Parathyroid adenoma (tissue), 2 donors: Measurements from ENCODE around the gene DBH.

Experiments used
- H2AFZ ChIP-seq: fragments of 300-600 bp; sonication (generic); one replicate; pipeline ENCODE4 v1.7.0; 2017; ENCODE audit warnings: antibody characterized with exemption, mild to moderate bottlenecking
- H3K27ac ChIP-seq: fragments of 300-600 bp; sonication (generic); one replicate; pipeline ENCODE4 v1.7.0; 2017
- H3K27me3 ChIP-seq: fragments of 300-600 bp; sonication (generic); one replicate; pipeline ENCODE4 v1.7.0; 2017; ENCODE audit warnings: low read length; ENCODE audit not compliant: control insufficient read depth, insufficient read depth
- H3K36me3 ChIP-seq: fragments of 300-600 bp; sonication (generic); one replicate; pipeline ENCODE4 v1.7.0; 2017; ENCODE audit warnings: low read length; ENCODE audit not compliant: control insufficient read depth, insufficient read depth
- H3K4me1 ChIP-seq: fragments of 300-600 bp; sonication (generic); one replicate; pipeline ENCODE4 v1.7.0; 2017; ENCODE audit warnings: control low read depth
- H3K4me2 ChIP-seq: fragments of 300-600 bp; sonication (generic); one replicate; pipeline ENCODE4 v1.7.0; 2017; ENCODE audit warnings: low read length
- H3K4me3 ChIP-seq: fragments of 300-600 bp; sonication (generic); one replicate; pipeline ENCODE4 v1.7.0; 2017; ENCODE audit warnings: low read depth, low read length
- H3K79me2 ChIP-seq: fragments of 300-600 bp; sonication (generic); one replicate; pipeline ENCODE4 v1.7.0; 2017; ENCODE audit warnings: control low read depth
- H3K9ac ChIP-seq: fragments of 300-600 bp; sonication (generic); one replicate; pipeline ENCODE4 v1.7.0; 2017; ENCODE audit warnings: mild to moderate bottlenecking
- H3K9me3 ChIP-seq: fragments of 300-600 bp; sonication (generic); one replicate; pipeline ENCODE4 v1.7.0; 2017; ENCODE audit warnings: low read length; ENCODE audit not compliant: control insufficient read depth
- TF ChIP-seq, protein P1 (sequence below): fragments of 300-600 bp; sonication (generic); IDR thresholded peaks from one replicate; pipeline ENCODE4 v1.7.0; 2017; ENCODE audit warnings: antibody characterized with exemption, mild to moderate bottlenecking
- donor health status: primary hyperparathyroidism.

Gene DBH

GRCh38 chr9:133666387-133666786 is 30.2 kb downstream of the DBH start:
- Histone ChIP-seq H2AFZ (no peak overlapping the region), H3K9me3 (no peaks in the 10 kb centered on the region), H3K9ac (no peak overlapping the region), H3K4me1 (no peaks in the 10 kb centered on the region), H3K4me3 (no peak overlapping the region), H3K36me3 (no peaks in the 10 kb centered on the region), H3K27ac (no peak overlapping the region), H3K4me2 (no peak overlapping the region), H3K27me3 (no peaks in the 10 kb centered on the region), H3K79me2 (no peaks in the 10 kb centered on the region)
- TF ChIP-seq, protein P1, sequence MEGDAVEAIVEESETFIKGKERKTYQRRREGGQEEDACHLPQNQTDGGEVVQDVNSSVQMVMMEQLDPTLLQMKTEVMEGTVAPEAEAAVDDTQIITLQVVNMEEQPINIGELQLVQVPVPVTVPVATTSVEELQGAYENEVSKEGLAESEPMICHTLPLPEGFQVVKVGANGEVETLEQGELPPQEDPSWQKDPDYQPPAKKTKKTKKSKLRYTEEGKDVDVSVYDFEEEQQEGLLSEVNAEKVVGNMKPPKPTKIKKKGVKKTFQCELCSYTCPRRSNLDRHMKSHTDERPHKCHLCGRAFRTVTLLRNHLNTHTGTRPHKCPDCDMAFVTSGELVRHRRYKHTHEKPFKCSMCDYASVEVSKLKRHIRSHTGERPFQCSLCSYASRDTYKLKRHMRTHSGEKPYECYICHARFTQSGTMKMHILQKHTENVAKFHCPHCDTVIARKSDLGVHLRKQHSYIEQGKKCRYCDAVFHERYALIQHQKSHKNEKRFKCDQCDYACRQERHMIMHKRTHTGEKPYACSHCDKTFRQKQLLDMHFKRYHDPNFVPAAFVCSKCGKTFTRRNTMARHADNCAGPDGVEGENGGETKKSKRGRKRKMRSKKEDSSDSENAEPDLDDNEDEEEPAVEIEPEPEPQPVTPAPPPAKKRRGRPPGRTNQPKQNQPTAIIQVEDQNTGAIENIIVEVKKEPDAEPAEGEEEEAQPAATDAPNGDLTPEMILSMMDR = no peak

- no peaks in the 10 kb centered on the region for H3K9me3 ChIP-seq
Measured at GRCh38 chr9:133666845-133667244, 30.7 kb downstream of the DBH start.

GRCh38 chr9:133667759-133668450 is 31.7 kb downstream of the DBH start:
- H3K4me2 ChIP-seq = no peak overlapping the region
- TF ChIP-seq, protein P1 = no peak
- no peaks in the 10 kb centered on the region for H3K79me2 ChIP-seq
- H3K27me3 ChIP-seq = no peaks in the 10 kb centered on the region
- H3K36me3 ChIP-seq = no peaks in the 10 kb centered on the region
- H3K9ac ChIP-seq = no peak overlapping the region
- H3K27ac ChIP-seq = no peak overlapping the region
- H3K9me3 ChIP-seq = no peaks in the 10 kb centered on the region
- H2AFZ ChIP-seq = no peak overlapping the region
- no peak overlapping the region for H3K4me3 ChIP-seq
- no peaks in the 10 kb centered on the region for H3K4me1 ChIP-seq

More at GRCh38 chr9:133666845-133667244, 30.7 kb downstream of the DBH start:
- no peak overlapping the region for H2AFZ ChIP-seq
- no peak overlapping the region for H3K27ac ChIP-seq
- TF ChIP-seq, protein P1 = no peak
- no peak overlapping the region for H3K9ac ChIP-seq
- H3K79me2 ChIP-seq = no peaks in the 10 kb centered on the region
- H3K4me2 ChIP-seq = no peak overlapping the region
- H3K27me3 ChIP-seq = no peaks in the 10 kb centered on the region
- H3K4me1 ChIP-seq = no peaks in the 10 kb centered on the region
- H3K4me3 ChIP-seq = no peak overlapping the region
- H3K36me3 ChIP-seq = no peaks in the 10 kb centered on the region

GRCh38 chr9:133669182-133669801 is 33.1 kb downstream of the DBH start:
- H3K9me3 ChIP-seq = no peaks in the 10 kb centered on the region
- no peaks in the 10 kb centered on the region for H3K36me3 ChIP-seq
- no peak overlapping the region for H3K27ac ChIP-seq
- H3K79me2 ChIP-seq = no peaks in the 10 kb centered on the region
- H3K4me1 ChIP-seq = no peaks in the 10 kb centered on the region
- H3K4me3 ChIP-seq = no peak overlapping the region
- no peaks in the 10 kb centered on the region for H3K27me3 ChIP-seq
- H3K4me2 ChIP-seq = no peak overlapping the region
- TF ChIP-seq, protein P1 = no peak
- H3K9ac ChIP-seq = no peak overlapping the region
- H2AFZ ChIP-seq = no peak overlapping the region

- H3K4me3 ChIP-seq = no peak overlapping the region
- H3K27ac ChIP-seq = no peak overlapping the region
- no peaks in the 10 kb centered on the region for H3K27me3 ChIP-seq
- H3K79me2 ChIP-seq = no peaks in the 10 kb centered on the region
- H3K4me1 ChIP-seq = no peaks in the 10 kb centered on the region
- no peak overlapping the region for H3K9ac ChIP-seq
- TF ChIP-seq, protein P1 = no peak
- no peaks in the 10 kb centered on the region for H3K9me3 ChIP-seq
- no peak overlapping the region for H3K4me2 ChIP-seq
- H3K36me3 ChIP-seq = no peaks in the 10 kb centered on the region
- H2AFZ ChIP-seq = no peak overlapping the region
Measured at GRCh38 chr9:133670466-133670865, 34.3 kb downstream of the DBH start.
